Measurements from ENCODE around the gene KRT77.
A peak's percentile ranks its signal among the peaks of the same experiment; 100 is the strongest.

KRT77 gene

GRCh38 chr12:52667509-52667908 is 35.8 kb downstream of the KRT77 start:
- Histone ChIP-seq H3K4me3 (ENCODE audit: low read length) (no peak overlapping the region), H2AFZ (ENCODE audit: low read depth, low read length) (no peak overlapping the region), H3K36me3 (replicated peaks; ENCODE audit: low read depth, low read length) (no peaks in the 10 kb centered on the region), H3K79me2 (ENCODE audit: low read length) (no peaks in the 10 kb centered on the region), H3K27me3 (ENCODE audit: low read depth, low read length) (peaks cover 73% of the 10 kb centered on the region), H3K4me1 (ENCODE audit: low read length) (no peaks in the 10 kb centered on the region), H3K27ac (ENCODE audit: low read length) (no peak overlapping the region), H3K4me2 (ENCODE audit: low read length) (no peak overlapping the region), H3K9ac (ENCODE audit: low read length) (no peak overlapping the region), H3K9me3 (ENCODE audit: insufficient read depth, low read length) (no peaks in the 10 kb centered on the region), H4K20me1 (ENCODE audit: insufficient read depth, low read length) (no peaks in the 10 kb centered on the region)
- no peak for TF ChIP-seq EZH2phosphoT487 (IDR thresholded peaks at IDR 0.05; ENCODE audit: low read depth)
- TF ChIP-seq, protein P1, sequence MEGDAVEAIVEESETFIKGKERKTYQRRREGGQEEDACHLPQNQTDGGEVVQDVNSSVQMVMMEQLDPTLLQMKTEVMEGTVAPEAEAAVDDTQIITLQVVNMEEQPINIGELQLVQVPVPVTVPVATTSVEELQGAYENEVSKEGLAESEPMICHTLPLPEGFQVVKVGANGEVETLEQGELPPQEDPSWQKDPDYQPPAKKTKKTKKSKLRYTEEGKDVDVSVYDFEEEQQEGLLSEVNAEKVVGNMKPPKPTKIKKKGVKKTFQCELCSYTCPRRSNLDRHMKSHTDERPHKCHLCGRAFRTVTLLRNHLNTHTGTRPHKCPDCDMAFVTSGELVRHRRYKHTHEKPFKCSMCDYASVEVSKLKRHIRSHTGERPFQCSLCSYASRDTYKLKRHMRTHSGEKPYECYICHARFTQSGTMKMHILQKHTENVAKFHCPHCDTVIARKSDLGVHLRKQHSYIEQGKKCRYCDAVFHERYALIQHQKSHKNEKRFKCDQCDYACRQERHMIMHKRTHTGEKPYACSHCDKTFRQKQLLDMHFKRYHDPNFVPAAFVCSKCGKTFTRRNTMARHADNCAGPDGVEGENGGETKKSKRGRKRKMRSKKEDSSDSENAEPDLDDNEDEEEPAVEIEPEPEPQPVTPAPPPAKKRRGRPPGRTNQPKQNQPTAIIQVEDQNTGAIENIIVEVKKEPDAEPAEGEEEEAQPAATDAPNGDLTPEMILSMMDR (IDR thresholded peaks at IDR 0.05; ENCODE audit: low read depth, low read length) = peak; percentile 36

GRCh38 chr12:52666471-52666870 is 36.9 kb downstream of the KRT77 start:
- H2AFZ ChIP-seq (ENCODE audit: low read depth, low read length) = no peak overlapping the region
- no peaks in the 10 kb centered on the region for H3K9me3 ChIP-seq (ENCODE audit: insufficient read depth, low read length)
- H3K4me3 ChIP-seq (ENCODE audit: low read length) = no peak overlapping the region
- no peaks in the 10 kb centered on the region for H3K36me3 ChIP-seq (replicated peaks; ENCODE audit: low read depth, low read length)
- H3K4me1 ChIP-seq (ENCODE audit: low read length) = no peaks in the 10 kb centered on the region
- no peak overlapping the region for H3K4me2 ChIP-seq (ENCODE audit: low read length)
- H3K27me3 ChIP-seq (ENCODE audit: low read depth, low read length) = peaks cover 68% of the 10 kb centered on the region
- H3K9ac ChIP-seq (ENCODE audit: low read length) = no peak overlapping the region
- no peak for TF ChIP-seq EZH2phosphoT487 (IDR thresholded peaks at IDR 0.05; ENCODE audit: low read depth)
- TF ChIP-seq, protein P1 (IDR thresholded peaks at IDR 0.05; ENCODE audit: low read depth, low read length) = no peak
- H3K79me2 ChIP-seq (ENCODE audit: low read length) = no peaks in the 10 kb centered on the region
- H3K27ac ChIP-seq (ENCODE audit: low read length) = no peak overlapping the region
- no peaks in the 10 kb centered on the region for H4K20me1 ChIP-seq (ENCODE audit: insufficient read depth, low read length)

GRCh38 chr12:52663420-52663819 is 39.9 kb downstream of the KRT77 start:
- TF ChIP-seq, protein P1 (IDR thresholded peaks at IDR 0.05; ENCODE audit: low read depth, low read length) = no peak
- TF ChIP-seq EZH2phosphoT487 (IDR thresholded peaks at IDR 0.05; ENCODE audit: low read depth) = no peak
- no peak overlapping the region for H3K4me3 ChIP-seq (ENCODE audit: low read length)
- no peaks in the 10 kb centered on the region for H3K36me3 ChIP-seq (replicated peaks; ENCODE audit: low read depth, low read length)
- H3K27ac ChIP-seq (ENCODE audit: low read length) = no peak overlapping the region
- H3K9me3 ChIP-seq (ENCODE audit: insufficient read depth, low read length) = no peaks in the 10 kb centered on the region
- H2AFZ ChIP-seq (ENCODE audit: low read depth, low read length) = no peak overlapping the region
- no peaks in the 10 kb centered on the region for H4K20me1 ChIP-seq (ENCODE audit: insufficient read depth, low read length)
- no peak overlapping the region for H3K4me2 ChIP-seq (ENCODE audit: low read length)
- no peak overlapping the region for H3K9ac ChIP-seq (ENCODE audit: low read length)
- H3K4me1 ChIP-seq (ENCODE audit: low read length) = no peaks in the 10 kb centered on the region
- peaks cover 48% of the 10 kb centered on the region for H3K27me3 ChIP-seq (ENCODE audit: low read depth, low read length)
- no peaks in the 10 kb centered on the region for H3K79me2 ChIP-seq (ENCODE audit: low read length)

GRCh38 chr12:52662918-52663229 is 40.5 kb downstream of the KRT77 start:
- Histone ChIP-seq H3K4me1 (ENCODE audit: low read length) (no peaks in the 10 kb centered on the region), H2AFZ (ENCODE audit: low read depth, low read length) (no peak overlapping the region), H3K27me3 (ENCODE audit: low read depth, low read length) (peaks cover 52% of the 10 kb centered on the region), H3K27ac (ENCODE audit: low read length) (no peak overlapping the region), H3K9ac (ENCODE audit: low read length) (no peak overlapping the region), H3K4me2 (ENCODE audit: low read length) (no peak overlapping the region), H3K36me3 (replicated peaks; ENCODE audit: low read depth, low read length) (no peaks in the 10 kb centered on the region), H3K79me2 (ENCODE audit: low read length) (no peaks in the 10 kb centered on the region), H3K9me3 (ENCODE audit: insufficient read depth, low read length) (no peaks in the 10 kb centered on the region), H4K20me1 (ENCODE audit: insufficient read depth, low read length) (no peaks in the 10 kb centered on the region), H3K4me3 (ENCODE audit: low read length) (no peak overlapping the region)
- TF ChIP-seq, protein P1 (IDR thresholded peaks at IDR 0.05; ENCODE audit: low read depth, low read length) = no peak
- TF ChIP-seq EZH2phosphoT487 (IDR thresholded peaks at IDR 0.05; ENCODE audit: low read depth) = no peak

All from OCI-LY3 (cell line).